ENCODE results near the gene PFN3. TPM values are rescaled to one million over a fixed set of nuclear protein-coding genes. Genes with fewer than 3 reads are reported as not detected.

Gene PFN3
- total and polyA plus RNA-seq, 2 of the 4 experiments (the other 2 are of a cell fraction), result not detected

- TF ChIP-seq USF2 (IDR thresholded peaks at IDR 0.05; ENCODE audit: low read depth, low read length) (no peak), MXI1 (IDR thresholded peaks at IDR 0.05; ENCODE audit: borderline replicate concordance, low read depth, low read length) (no peak), MAZ (IDR thresholded peaks at IDR 0.05; ENCODE audit: borderline replicate concordance, low read depth, low read length) (no peak), CHD1 (IDR thresholded peaks at IDR 0.05; ENCODE audit: low read depth, low read length) (no peak), SMC3 (IDR thresholded peaks at IDR 0.05; ENCODE audit: low read depth, low read length) (no peak), RFX5 (IDR thresholded peaks at IDR 0.05; ENCODE audit: low read depth, low read length) (no peak)
Observed at GRCh38 chr5:177443144-177443983, 42.9 kb upstream of the PFN3 start (continued).

All from IMR-90 (cell line).